ENCODE data around the gene PARP1.
"Not testable (repeated sequence)": the region's sequence is repeated elsewhere in the genome, so short reads cannot be mapped to it uniquely, and the experiment has no call there.

PARP1 gene

DNA sequence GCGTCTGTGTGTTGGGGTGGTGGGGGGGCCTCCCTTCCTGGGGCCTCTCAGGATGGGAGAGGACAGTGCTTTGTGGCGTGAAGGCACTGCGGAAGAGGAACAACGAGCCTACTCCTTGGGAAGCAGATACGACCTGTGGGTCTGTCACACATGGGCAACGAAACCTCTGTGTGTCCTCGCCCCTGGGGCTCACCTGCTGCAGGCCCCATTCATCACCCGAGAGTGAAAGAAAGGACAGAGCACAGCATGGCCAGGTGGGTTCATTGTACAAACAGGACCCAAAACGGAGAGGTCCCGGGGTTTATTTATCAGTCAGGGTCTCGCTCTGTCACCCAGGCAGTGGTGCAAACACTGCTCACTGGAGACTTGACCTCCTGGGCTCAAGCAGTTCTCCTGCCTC lies 58.8 kb downstream of the PARP1 start:
- no peak for DNase-seq

DNA sequence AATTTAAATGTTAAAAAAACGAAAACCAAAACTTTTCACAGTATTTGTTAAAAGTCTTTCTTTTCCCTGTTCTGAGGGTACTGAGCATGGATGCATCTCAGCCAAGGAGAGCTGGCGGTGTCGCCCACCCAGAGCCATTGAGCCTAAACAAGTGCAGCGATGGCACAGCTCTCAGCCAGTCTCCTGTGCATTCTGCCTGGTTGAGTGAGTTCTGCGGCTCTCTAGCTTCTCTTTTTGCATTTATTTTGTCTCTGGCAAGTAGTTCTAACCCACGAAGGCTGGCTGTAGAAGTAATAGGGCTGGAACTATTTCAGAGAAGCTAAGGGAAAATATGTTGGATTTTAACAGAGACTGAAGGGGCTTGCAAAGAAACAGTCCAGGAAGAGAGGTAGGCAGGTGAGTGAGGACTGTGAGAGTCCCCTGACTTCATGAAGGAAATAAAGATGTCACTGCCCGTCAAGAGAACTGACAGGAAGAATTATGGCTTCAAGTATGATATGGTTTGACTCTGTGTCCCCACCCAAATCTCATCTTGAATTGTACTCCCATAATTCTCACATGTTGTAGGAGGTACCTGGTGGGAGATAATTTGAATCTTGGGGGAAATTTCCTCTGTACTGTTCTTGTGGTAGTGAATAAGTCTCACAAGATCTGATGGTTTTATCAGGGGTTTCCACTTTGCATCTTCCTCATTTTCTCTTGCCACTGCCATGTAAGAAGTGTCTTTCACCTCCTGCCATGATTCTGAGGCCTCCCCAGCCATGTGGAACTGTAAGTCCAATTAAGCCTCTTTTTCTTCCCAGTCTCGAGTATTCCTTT lies 63.2 kb downstream of the PARP1 start:
- no peak for DNase-seq

DNA sequence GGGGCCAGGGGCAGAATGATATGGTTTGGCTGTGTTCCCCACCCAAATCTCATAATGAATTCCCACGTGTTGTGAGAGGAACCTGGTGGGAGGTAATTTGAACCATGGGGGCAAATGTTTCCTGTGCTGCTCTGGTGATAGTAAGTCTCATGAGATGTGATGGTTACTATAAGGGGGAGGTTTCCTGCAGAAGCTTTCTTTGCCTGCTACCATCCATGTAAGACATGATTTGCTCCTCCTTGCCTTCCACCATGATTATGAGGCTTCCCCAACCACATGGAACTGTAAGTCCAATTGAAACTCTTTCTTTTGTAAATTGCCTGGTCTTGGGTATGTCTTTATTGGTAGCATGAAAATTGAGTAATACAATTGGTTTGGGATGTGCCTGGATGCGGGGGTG lies 65.2 kb downstream of the PARP1 start:
- DNase-seq: no peak

DNA sequence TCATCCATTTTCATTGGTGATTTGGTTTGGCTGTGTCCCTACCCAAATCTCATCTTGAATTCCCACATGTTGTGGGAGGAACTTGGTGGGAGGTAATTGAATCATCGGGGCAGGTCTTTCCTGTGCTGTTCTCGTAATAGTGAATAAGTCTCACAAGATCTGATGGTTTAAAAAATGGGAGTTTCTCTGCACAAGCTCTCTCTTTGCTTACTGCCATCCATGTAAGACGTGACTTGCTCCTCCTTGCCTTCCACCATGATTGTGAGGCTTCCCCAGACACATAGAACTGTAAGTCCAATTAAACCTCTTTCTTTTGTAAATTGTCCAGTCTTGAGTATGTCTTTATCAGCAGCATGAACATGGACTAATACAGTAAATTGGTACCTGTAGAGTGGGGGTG lies 67.8 kb downstream of the PARP1 start:
- not testable (repeated sequence) for DNase-seq

DNA sequence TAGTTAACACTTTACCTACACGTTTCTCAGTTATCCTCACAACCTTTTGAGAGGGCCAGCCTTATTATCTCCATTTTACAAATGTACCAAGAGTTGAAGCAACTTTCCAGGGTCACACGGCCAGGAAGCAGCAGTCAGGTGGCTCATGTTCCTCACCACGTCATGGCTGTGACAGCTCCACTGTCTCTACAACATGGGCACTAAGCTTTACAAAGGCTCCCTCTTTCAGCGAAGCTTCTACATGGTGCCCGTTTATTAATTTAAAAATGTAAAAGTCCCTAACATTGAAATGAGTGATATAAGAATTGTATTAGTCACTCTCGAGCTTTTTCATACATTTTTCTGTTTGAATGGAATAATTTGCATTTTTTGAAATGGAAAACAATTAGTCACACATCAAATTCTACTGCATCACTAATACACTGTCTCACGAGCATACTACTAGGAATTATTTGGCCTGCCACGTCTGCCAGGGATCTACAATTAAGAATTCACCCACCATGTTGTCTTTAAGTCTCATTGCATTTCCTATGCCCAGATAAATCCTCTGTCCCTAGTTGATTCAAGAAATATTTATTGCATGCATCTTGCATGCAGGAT lies 70.5 kb downstream of the PARP1 start:
- no peak for DNase-seq

DNA sequence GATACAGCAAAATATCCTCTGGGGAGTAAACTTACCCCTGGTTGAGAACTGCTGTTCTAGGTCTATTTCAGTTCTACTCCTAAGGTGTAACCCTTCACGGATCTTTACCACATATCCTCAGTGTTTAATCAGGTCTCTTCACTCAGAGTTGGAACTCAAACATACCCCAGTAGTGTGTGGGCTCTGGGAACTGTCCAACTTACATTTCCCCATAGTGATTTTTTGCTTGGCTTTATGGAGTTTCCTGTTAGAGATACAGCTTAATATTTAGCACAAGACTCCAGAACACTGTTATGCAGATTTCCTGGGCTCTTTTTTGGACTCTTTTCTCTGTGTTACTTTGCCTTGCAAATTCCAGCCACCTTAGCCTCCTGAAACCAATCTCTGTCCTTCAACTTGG lies 72.2 kb downstream of the PARP1 start:
- DNase-seq: no peak

DNA sequence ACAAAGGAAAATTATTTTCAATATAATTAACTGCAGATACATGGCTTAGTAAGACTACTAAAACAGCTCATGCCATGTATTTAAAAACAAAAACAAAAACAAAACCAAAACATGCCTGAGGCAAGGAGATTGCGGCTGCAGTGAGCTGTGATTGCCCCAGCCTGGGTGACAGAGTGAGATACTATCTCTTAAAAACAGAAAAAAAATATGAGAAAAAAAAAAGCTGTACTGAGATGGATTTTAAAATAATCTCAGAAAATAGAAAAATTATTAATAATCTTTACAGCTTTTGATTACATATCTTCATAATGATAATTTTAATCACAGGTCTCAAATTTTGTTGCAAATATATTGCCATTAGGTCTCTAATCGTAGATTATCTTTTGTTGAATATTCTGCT lies 74.9 kb downstream of the PARP1 start:
- DNase-seq: no peak

DNA sequence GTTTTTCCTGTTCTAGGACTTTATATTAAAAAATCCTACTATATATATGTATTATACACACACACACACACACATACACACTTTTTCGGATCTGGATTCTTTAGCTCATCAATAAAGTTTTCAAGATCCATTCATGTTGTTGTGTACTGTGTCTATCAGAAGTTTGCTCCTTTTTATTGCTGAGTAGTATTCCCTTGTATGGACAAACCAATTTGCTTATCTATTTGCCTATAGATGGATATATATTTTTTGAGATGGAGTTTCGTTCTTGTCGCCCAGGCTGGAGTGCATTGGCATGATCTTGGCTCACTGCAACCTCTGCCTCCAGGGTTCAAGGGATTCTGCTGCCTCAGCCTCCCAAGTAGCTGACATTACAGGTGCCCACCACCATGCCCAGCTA lies 78.7 kb downstream of the PARP1 start:
- DNase-seq: no peak

DNA sequence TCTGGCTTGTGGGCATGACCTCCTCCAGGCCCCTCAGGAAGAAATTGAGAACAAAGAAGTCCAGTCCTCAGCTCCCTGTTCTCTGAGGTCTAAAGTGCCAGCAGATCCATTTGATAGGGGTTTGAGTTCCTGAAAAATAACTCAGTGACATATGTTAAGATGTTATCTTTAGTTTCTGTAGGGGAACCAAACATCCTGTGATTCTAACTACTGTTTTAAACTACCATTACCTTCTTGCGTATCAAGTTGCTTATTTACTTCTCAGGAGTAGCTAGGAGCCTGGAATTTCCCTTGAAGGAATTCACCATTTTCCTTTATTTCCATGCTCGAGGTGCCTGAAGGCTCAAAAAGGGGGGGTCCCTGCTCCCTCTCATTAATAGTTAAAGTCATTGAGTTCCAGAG lies 80.1 kb downstream of the PARP1 start:
- DNase-seq: no peak

DNA sequence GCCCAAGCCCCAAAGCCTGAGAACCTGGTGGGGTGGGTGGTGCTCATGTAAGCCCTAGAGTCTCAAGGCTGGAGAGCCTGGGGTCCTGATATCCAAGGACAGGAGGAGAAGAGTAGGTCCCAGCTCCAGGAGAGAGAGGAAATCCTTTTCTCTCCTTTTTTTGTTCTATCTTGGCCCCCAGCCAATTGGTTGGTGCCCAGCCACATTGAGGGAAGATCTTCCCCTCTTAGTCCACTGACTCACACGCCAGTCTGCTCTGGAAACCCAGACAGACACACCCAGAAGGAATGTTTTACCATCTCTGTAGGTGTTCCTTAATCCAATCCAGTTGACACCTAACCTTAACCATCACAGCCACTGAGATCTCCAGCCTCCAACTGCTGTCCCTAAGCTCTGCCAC lies 82.7 kb downstream of the PARP1 start:
- no peak for DNase-seq

DNA sequence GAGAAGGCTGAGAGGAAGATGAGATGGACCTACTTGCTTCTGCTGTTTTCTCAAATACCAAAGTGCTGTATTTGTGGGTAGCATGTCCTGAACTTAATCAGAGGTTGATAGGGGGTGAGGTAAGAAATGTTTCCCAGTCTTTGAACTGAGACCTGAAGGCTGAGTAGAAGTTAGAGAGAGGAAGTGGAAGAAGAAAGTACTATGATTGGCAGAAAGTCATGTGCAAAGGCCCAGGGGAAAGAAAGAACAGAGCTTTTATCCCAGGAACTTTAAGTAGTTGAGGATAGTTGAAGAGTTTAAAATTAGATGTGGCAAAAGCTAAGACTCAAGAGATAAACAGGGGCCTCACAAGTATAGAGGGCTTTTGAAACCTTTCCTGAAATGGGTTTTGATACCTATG lies 83.4 kb downstream of the PARP1 start:
- DNase-seq: no peak

DNA sequence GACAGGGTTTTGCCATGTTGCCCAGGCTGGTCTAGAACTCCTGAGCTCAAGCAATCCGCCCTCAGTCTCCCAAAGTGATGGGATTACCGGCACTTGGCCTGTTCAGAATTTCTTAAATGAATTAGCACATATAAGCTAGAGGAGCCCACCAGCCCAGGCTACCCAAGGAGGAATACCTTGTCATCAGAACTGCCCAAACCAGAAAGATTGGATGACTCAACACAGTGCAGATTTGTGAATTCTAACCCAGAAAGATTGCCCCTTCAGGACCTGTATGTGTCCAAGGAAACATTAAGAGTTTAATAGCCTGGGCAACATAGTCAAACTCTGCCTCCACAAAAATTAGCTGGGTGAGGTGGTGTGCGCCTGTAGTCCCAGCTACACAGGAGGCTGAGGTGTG lies 84.9 kb downstream of the PARP1 start:
- DNase-seq: no peak

DNA sequence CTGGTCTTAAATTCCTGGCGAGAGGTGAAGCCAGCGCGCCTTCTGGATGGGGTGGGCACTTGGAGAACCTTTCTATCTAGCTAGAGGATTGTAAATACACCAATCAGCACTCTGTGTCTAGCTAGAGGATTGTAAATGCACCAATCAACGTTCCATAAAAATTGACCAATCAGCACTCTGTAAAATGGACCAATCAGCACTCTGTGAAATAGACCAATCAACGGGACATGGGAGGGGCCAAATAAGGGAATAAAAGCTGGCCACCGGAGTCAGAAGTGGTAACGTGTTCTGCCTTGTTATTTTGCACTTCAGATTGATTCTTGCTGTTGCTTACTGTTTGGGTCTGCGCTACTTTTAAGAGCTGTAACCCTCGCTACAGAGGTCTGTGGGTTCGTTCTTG lies 87.0 kb downstream of the PARP1 start:
- DNase-seq: no peak

DNA sequence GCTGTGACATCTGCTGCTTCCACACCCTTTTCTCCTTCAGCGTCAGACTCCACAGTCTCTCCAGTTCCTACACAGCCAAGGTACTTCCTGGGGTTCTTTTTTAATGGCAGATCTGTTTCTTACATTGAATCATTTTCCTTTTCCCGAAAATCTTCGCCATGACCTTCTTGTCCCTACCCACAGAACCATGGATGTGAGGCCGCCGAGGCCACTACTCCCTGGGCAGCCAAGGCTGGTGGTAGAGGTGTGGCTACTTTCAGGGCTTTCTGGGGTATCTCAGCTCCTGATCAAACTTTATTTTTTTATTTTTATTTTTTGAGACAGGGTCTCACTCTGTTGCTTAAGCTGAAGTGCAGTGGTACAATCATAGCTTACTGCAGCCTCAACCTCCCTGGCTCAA lies 89.4 kb downstream of the PARP1 start:
- no peak for DNase-seq

DNA sequence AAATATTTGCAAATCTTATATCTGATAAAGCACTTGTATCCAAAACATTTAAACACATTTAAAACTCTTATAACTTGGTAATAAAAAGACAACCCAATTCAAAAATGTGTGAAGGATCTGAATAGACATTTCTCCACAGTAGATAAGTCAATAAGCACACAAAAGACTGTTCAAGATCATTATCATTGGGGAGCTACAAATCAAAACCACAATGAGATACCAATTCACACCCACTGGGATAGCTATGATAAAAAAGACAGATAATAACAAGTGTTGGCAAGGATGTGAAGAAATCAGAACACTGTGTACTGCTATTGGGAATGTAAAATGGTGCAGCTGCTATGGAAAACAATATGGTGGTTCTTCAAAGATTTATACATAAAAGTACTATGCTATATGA lies 93.8 kb downstream of the PARP1 start:
- DNase-seq: no peak

DNA sequence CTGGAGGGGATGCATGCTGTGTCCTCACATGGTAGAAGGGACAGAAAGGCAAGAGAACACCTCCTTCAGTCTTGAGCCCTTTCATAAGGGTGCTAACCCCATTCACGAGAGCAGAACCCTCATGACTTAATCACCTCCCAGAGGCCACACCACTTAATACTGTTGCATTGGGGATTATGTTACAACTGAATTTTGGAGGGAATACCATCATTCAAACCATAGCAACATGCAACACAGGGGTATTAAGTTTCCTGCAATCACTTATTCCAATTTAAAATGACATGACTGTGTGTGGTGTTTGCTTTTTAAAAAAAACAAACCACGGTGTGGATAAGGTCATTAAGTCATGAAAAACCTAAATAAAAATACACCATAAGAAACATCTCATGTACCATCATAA lies 95.8 kb downstream of the PARP1 start:
- no peak for DNase-seq

DNA sequence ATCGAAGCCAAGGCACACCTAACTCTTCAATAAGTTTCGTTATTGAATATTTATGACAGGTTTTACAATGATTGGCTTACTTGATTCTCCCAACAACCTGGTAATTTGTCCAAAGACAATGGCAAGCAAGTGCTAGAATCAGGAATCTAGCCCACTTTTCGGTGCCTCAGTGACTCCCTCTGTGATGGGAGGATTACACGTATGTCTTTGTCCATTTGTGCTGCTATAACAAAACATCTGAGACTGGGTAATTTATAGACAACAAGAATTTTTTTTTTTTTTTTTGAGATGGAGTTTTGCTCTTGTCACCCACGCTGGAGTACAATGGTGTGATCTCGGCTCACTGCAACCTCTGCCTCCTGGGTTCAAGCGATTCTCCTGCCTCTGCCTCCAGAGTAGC lies 96.5 kb downstream of the PARP1 start:
- DNase-seq: no peak

Data from activated CD8-positive, alpha-beta memory T cell treated with anti-CD3 and anti-CD28 coated beads, Interleukin-2, amount 50 U/mL, for 4 hours (primary cell).